Measurements from ENCODE around the gene PI16.

PI16 gene

GRCh38 chr6:36957773-36958271 is 3.3 kb downstream of the PI16 start:
- DNase-seq (ENCODE audit: low read depth in 2 of 2): no peak

DNA sequence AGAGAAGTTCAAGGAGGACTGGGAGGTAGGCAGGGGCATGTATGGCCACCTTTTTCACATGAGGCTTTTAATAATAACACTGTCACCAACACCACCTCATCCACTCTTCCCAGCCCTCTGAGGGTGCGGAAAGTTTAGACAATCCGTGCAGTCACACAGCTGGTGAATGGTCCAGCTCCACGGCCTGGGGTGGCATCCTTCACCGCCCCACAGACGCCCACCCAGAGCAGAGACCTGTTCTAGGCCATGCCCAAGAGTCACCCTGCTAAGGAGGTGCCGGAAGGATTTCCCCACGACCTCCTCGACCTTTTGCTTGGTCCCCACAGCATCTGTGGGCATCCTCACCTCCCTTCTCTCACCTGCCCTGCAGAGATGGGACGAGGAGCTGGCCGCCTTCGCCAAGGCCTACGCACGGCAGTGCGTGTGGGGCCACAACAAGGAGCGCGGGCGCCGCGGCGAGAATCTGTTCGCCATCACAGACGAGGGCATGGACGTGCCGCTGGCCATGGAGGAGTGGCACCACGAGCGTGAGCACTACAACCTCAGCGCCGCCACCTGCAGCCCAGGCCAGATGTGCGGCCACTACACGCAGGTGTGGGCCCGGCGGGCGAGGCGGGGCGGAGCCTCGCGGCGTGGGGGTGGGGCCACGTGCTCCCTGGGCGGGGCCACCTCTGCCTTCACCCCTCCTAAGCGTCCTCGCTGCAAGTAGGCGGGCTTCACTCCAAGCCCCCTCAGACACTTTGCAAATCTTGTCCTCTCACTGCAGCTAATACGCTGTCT is 4.4 kb downstream of the PI16 start:
- no peak for DNase-seq (ENCODE audit: low read depth in 2 of 2)

GRCh38 chr6:36959555-36960250 is 5.2 kb downstream of the PI16 start:
- no peak for DNase-seq (ENCODE audit: low read depth in 2 of 2)

DNA sequence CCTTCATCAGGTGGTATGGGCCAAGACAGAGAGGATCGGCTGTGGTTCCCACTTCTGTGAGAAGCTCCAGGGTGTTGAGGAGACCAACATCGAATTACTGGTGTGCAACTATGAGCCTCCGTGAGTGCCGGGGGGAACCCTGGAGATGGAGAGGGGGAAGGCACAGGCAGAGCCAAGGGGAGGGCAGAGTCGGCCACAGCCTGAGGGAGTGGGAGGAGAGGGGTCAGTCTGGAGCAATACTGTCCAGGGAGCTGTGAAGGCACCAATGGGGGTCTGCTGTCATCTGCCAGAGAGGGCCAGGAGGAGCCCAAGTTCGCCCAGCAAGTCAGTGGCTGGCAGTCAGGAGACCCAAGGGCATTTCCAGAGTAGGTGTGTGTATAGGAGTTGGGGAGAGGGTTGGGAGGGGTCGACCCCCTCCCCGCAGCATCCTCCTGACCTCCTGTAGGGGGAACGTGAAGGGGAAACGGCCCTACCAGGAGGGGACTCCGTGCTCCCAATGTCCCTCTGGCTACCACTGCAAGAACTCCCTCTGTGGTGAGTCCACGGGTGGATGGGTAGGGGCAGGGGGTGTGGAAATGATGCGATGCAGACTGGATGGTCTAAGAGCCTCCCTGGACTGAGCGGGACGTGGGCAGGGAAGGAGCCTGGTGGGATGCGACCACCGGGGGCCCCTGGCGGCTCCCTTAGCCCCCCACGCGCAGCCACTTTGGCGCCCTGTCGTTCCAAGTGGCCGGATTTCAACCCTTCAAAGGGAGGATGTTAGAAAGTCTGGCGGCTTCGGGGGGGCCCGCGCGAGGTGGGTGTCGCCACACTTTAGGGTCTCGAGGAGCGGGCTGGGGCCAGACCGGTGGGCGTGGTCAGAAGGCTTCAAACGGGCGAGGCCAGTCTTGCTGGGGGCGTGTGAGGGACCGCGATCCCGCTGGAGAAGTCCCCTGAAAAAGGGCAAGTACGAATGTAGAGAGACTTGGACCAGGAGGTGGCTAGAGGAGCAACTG is 7.2 kb downstream of the PI16 start:
- no peak for DNase-seq (ENCODE audit: low read depth in 2 of 2)

- DNase-seq (ENCODE audit: low read depth in 2 of 2): peak; percentile 53
Measured at GRCh38 chr6:36962874-36963273, 8.3 kb downstream of the PI16 start.

- no peak for DNase-seq (ENCODE audit: low read depth in 2 of 2)
Measured at GRCh38 chr6:36963451-36964290, 9.1 kb downstream of the PI16 start.

- no peak for DNase-seq (ENCODE audit: low read depth in 2 of 2)
Measured at GRCh38 chr6:36964349-36964748, 9.8 kb downstream of the PI16 start.

DNA sequence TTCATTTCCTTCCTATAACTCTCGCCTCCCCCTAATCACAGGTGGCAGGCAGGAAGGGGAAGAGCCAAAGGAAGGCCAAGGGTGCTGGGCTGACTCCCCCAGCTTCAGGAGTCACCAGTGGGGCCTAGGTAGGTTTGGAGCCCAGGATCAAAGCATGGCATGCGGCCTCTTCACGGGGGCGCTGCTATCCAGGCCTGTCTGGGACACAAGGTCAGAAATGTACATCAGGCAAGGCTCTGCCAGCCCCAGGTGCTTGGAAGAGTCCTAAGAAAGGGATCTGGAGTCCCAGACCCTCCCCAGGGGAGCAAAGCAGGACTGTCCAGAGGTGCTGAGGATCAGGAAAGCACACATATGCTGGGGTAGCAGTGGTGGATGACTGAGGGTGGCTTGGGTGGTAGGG is 10.4 kb downstream of the PI16 start:
- DNase-seq (ENCODE audit: low read depth in 2 of 2): no peak

- DNase-seq (ENCODE audit: low read depth in 2 of 2): no peak
Measured at GRCh38 chr6:36967301-36967700, 12.8 kb downstream of the PI16 start.

GRCh38 chr6:36967757-36968156 is 13.2 kb downstream of the PI16 start:
- no peak for DNase-seq (ENCODE audit: low read depth in 2 of 2)

- no peak for DNase-seq (ENCODE audit: low read depth in 2 of 2)
Measured at GRCh38 chr6:36968266-36968977, 13.9 kb downstream of the PI16 start.

GRCh38 chr6:36969240-36969691 is 14.7 kb downstream of the PI16 start:
- no peak for DNase-seq (ENCODE audit: low read depth in 2 of 2)

- DNase-seq (ENCODE audit: low read depth in 2 of 2): no peak
Measured at GRCh38 chr6:36969988-36970891, 15.7 kb downstream of the PI16 start.

GRCh38 chr6:36970892-36971842 is 16.6 kb downstream of the PI16 start:
- DNase-seq (ENCODE audit: low read depth in 2 of 2): no peak

- DNase-seq (ENCODE audit: low read depth in 2 of 2): no peak
Measured at GRCh38 chr6:36971921-36972673, 17.6 kb downstream of the PI16 start.

- no peak for DNase-seq (ENCODE audit: low read depth in 2 of 2)
Measured at GRCh38 chr6:36973190-36973589, 18.7 kb downstream of the PI16 start.

GRCh38 chr6:36973647-36974046 is 19.1 kb downstream of the PI16 start:
- no peak for DNase-seq (ENCODE audit: low read depth in 2 of 2)
